ENCODE results near the gene HOXC6.

HOXC6 gene

DNA sequence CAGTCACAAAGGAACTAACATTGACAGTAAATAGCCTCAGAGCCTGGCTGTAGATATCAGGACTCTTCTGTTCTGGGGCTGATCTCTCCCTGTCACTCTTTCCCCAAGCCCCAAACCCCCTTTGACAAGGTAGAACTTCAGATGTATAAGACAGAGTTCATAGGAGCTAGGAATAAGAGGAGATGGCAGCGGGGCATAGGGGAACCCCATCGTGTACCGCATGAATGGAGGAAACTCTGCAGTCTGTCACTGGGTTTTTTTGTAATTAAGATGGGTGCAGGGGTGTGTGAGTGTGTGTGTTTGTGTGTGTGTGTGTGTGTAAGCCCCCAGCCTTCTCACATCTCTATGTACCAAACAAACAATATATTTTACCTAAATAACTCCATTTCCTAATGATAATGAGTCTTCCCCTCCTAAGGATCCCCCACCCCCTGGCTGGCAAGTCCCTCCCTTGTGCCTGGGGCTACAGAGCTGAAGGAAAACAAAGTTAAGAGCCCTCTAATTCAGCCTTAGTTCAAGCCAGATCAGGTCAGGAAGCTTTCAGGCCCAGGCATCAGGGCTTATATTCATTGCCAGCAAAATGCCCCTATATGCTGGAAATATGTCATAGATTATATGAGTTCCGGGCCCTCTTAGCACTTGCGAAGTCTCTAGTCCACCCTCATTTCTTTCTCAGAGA lies 16.3 kb downstream of the HOXC6 start:
- DNase-seq = no peak

DNA sequence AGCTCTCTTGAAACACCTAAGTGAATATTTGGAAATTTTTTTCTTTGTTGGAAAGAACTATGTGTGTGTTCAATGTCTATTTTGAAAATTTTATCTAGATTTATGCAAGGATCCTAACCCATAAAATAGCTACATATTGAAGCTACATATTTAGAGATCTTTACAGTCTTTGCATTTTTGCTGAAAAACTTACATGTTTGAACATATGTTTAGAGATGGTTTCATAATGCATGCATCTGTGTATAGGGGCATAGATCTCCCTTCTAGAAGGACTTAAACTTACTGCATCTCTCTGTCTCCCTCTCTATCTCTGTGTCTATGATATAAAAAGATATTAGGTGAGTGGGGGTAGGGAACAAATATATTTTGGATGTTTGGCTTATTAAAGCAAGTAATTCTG lies 17.2 kb downstream of the HOXC6 start:
- DNase-seq = no peak

DNA sequence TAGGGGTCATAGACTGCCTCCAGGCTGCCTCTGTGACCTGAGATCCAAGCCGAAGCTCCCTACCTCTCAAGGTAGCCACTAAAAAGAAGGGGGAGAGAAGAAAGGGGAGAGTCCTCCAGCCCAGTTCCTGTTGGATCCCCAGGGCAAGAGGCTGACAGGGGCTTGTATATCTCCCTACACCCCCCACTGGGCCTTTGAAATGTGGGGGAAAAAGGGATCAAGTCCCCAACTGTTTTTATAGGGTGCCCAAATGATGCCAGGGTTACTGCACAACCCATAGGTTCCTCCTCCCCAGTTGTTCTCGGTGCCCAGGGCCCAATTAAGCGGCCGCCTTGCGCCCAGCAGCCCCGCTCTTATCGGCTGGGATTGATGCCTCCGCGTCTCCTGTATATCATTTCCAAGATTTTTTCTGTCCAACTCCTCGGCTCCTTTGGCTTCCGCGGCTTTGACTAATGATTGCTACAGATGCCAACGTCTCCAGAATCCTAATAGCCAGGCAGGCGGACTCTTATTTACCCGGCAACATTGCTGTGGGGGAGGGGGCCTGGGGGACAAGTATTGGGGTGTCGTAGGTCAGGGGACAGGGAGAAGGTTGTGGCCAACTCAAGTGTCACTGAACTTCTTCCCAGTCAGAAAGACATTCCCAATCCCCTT lies 17.8 kb downstream of the HOXC6 start:
- no peak for DNase-seq

DNA sequence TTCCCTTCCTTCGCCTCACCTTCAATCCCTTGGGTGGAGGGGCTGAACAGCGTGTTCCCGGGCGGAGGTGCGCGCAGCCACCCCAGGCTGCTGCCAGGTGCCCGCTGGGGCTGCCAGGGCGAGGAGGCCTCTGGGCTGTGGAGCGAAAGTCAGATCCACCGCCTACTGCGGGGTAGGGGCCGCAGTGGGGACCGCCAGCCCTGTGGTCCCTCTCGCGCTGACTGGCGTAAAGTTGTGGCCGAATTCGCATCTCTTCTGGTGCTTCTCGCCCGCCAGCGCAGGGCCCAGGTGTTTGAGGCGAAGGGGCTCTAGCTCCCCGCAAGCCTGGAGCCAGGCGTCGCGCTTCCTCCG lies 18.5 kb downstream of the HOXC6 start:
- no peak for DNase-seq

DNA sequence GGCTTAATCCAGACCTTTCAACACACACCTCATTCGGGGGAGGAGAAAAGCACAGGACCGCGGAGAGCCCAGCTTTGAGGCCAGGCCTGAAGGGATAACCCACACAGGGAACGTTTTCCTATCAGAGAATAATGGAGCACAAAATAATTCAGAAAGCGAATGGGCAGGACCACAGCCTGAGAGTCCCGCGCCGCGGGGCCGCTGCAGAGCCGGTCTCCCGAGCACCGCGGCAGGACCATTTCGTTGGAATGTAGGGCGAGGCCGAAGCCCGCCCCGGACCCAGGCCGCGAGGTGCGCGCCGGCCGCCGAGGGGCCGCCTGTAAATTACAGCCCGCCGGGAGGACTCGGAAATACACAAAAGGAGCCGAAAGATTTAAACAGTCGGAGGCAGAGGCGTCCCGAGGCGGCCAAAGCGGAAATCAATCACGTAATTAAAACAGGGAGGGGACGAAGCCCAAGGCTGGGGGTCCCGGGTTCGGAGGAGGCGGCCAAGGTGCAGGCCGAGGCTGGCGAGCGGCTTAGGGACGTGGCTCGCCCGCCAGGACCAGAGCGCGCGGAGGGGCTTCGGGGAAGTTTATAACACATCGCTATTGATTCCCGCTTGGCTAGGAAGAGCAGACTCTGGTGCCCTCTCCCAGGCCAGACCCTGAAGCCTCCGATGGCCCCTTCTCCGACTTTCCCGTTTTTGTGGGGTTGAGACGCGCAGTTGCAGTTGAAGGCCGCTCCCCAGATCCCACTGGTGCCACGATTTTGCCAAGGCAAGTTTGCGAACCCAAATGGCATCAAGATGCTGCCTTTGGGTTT lies 19.1 kb downstream of the HOXC6 start:
- DNase-seq = no peak

DNA sequence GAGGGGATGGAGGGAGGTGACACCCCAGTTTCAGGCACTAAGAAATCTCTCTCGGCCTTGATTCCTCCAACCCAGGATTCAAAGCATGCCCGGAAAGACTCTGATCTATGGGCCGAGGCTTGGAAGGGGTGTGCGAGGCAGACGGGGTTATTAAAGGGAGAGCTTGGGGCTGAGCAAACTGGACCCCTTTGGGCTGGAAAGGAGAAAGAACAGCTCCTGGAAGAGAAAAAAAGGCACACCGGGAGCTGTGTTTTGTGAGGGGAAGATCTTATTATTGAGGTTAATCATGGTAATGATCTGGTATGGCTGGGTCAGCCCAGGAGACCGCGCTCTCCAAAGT lies 19.7 kb downstream of the HOXC6 start:
- no peak for DNase-seq

DNA sequence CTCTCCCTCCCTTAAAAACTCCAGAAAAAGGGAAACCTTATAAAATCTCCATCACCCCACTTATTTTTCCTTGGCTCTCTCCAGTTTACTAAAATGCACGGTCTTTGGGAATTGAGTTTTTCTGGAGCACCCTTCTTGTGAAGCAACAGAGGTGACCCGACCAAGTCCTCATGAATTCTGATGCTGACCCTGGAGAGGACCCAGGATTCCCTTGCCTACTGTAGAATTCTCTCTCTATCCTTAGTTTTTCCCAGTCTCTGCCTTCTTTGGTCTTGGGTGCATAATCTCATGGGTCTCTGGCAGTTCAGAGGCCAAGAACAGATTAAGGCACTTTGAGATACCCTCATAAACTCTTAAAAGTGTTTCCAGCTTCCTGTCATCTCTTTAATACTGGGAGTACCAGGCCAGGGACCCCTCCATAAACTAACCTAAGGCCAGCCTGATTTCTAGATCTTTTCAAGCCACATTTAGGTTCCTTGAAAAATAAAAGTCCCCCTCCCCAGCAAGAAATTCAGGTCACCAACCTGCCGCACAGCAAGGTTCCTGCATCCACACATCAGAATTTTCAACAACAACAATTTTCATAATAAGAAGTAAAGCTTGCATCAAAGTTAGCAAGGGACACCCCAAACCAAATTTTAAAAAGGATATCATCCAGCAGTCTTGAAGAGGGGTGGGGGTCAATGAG lies 20.3 kb downstream of the HOXC6 start:
- no peak for DNase-seq

DNA sequence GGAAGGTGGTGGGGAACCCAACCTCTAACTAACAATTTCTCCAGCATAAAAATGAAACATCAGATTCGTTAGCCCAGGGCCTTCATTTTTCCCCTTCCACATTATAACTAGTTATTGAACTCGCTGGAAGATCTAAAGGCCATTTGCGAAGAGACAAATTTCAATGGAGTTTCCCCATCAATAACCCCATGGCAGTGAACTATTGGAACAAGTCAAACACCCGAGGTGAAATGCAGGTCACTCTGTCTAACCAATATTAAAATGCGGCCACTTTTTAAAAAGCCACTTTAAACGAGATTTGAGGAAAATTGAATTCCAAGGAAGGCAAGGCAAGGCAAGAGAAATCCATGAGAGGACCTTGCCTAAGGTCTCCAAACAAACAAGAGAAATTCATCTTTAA lies 20.9 kb downstream of the HOXC6 start:
- DNase-seq = no peak

DNA sequence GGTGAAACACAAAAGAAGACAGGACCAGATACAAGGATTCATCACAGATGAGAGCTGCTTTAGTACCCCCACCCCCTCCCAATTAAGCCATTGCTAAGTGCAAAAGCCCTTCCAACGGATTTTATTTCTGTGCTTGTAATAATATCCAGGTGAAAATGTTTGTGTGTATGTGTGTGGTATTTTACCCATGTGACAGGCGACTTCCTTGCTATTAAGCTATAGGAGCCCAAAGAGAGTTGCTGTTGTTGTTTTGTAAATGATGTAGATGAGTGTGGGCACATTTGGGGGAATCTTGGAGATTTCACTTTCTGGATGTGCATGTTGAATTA lies 22.2 kb downstream of the HOXC6 start:
- DNase-seq = no peak

DNA sequence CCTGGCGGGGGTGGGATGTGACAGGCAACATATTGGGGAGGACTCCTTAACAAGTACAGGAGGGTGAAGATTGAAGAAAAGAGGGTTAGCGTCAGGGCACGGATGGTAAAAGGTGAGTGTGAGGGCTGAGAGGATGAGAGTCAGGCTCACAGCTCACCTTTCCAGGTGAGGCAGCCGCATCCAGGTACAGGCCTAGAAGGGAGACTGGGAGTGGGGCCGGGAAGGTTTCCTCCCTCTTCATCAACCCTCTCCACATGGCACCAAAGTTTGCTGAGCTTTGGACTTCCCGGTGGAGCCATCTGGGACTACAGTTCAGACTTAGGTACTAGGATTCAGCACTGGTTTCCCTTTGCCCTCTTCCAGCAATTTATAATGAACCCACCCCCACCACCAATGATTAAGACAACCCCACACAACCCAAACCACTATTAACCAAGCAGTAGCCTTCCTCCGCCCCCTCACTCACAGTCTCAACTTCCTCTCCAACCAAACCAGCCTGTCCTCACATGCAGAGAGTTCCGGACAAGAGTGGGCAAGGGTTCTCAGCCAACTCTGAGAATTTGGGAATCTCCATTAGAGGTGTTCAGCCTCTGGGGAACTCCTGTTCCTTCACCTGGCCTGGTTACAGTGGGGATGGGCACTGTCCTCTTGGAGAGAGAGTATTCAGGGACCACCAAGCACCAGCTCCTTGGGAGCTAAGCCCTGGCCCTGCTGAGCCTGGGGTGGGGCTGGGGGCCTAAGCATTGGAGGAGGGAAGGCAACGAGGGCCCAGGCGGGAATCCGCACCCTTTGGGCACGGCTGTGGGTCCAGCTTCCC lies 23.0 kb downstream of the HOXC6 start:
- DNase-seq = no peak

DNA sequence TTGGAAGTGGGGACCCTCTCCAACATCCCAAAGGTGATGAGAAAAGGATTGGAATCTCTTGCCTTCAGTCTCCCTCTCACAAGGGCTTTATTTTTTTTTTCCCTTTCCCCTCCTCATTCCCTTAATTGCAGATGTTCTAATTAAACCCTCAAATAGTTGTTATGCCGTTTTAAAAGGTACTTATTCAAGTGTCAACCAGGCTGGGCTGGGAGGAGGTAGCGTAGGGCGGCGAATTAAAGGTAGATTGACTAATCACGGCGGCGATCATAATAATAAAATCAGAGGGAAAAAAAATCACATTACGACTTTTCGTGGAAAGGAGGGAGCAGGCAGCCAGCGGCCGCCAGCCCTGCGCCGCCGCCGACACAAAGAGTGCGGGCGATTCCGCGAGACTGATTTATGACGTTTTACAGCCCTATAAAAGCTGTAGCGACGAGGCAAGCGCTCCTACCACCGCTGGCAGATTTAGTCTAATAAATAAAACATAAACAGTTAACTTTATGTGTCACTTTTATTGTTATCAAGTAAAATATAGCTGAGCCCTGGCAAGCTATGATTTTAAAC lies 23.7 kb downstream of the HOXC6 start:
- no peak for DNase-seq

DNA sequence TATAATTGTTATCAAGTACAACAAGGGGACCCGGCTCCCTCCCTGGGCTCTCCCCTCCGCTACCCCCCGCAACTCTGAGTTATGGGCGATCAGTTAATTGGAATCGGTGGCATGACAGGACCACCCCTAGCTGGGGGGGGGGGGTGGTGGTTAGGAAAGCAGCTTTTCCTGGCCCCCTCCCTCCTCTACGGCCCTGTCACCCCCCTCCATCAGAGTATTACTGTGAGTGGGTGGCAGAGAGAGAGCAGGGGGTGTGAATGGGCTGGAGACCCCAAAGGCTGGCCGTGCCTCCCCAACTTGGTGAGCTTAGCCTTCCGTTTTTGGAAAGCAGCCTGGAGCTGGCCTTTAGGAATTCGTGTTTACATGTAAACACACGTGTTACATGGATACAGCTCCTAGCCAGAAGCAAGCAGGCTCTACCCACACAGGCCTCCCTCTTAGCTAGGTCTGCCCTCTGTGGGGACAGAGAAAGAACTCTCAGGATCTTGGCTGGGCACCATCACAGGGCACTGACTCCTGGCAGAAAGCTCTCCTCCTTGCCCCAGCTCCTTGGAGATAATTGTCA lies 24.3 kb downstream of the HOXC6 start:
- DNase-seq = no peak

DNA sequence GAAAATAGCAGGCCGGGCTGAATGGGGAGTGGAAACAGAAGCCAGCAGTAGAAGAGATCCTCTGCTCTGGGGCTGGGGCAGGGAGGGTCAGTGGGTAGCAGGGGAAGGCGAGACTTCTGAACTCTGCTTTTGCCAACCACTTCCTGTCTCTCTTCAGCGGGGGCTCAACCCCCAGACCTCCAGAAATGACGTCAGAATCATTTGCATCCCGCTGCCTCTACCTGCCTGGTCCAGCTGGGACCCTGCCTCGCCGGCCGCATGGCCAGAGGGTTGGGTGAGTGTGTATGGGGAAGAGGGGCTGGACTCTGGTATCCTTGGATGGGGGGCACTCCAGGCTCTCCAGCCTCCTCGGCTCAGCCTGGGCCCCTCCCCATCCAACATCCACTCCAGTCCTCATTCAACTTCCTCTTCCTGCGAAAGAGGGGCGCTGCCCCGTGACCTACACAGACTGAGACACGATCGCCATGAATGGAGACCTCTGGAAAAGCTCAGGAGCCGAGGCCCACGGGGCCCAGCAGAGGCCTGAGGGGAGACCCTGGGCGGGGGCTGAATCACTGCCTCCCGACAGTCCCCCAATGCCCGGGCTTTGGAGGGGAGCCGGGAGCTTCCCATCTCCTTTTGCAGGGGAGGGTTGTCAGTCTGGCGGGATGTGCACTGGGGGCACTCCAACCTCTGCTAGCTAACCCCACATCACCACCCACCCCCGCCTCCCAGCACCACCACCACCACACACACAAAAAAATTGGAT lies 24.9 kb downstream of the HOXC6 start:
- DNase-seq = no peak

DNA sequence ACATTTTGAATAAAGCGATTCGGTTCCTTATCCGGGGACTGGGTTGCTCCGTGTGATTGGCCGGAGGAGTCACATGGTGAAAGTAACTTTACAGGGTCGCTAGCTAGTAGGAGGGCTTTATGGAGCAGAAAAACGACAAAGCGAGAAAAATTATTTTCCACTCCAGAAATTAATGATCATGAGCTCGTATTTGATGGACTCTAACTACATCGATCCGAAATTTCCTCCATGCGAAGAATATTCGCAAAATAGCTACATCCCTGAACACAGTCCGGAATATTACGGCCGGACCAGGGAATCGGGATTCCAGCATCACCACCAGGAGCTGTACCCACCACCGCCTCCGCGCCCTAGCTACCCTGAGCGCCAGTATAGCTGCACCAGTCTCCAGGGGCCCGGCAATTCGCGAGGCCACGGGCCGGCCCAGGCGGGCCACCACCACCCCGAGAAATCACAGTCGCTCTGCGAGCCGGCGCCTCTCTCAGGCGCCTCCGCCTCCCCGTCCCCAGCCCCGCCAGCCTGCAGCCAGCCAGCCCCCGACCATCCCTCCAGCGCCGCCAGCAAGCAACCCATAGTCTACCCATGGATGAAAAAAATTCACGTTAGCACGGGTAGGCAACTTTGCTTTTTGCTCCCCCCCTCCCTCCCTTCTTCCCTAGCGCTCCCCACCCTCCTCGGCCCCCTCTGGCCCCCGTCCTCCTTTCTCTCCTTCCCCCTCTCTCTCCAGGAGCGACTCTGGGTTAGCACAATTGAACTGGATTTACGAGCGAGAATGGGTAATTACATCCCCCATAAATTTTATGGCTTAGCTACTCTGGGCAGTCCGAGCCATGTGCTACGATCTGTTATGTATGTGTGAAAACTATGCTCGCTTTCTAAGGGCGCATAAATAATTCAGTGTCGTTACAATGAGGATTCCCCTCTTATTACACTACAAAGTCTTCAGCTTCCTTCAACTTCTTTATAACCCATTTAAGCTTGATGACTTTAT lies 25.8 kb downstream of the HOXC6 start, which contains the start of gene HOXC4:
TSS of gene HOXC4 (plus strand) at position 85 of the 991 bp plus-strand sequence. CDS start at position 173, 88 bp downstream.
- DNase-seq = peak; percentile 44

DNA sequence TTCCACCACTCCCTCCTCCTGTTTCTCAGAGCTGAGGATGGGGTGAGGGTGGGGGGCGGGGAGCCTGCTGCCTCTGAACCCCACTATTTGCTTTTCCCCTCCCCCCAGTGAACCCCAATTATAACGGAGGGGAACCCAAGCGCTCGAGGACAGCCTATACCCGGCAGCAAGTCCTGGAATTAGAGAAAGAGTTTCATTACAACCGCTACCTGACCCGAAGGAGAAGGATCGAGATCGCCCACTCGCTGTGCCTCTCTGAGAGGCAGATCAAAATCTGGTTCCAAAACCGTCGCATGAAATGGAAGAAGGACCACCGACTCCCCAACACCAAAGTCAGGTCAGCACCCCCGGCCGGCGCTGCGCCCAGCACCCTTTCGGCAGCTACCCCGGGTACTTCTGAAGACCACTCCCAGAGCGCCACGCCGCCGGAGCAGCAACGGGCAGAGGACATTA lies 26.5 kb downstream of the HOXC6 start:
- no peak for DNase-seq

DNA sequence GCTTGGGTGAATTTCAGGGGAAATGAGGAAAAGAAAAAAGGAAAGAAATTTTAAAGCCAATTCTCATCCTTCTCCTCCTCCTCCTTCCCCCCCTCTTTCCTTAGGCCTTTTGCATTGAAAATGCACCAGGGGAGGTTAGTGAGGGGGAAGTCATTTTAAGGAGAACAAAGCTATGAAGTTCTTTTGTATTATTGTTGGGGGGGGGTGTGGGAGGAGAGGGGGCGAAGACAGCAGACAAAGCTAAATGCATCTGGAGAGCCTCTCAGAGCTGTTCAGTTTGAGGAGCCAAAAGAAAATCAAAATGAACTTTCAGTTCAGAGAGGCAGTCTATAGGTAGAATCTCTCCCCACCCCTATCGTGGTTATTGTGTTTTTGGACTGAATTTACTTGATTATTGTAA lies 27.3 kb downstream of the HOXC6 start:
- no peak for DNase-seq

DNA sequence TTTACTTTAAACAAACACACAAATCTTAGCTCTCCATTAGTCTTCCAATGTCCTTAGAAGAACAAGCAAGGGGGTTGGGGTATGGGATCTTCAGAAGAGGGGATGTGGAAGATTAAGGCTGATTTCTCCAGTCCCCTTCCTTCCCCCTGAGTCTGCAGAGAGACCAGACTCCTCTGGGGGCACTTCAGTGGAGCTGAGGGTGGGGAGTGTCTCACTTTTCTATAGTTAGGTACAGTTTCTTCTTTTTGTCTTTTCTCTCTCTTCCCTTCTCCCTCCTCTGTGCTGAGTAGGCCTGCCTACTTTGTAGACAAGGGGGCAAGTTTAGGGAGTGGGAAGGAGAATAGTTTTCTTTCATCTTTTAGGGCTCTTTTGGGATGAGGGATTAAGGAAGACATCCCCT lies 27.9 kb downstream of the HOXC6 start:
- no peak for DNase-seq

DNA sequence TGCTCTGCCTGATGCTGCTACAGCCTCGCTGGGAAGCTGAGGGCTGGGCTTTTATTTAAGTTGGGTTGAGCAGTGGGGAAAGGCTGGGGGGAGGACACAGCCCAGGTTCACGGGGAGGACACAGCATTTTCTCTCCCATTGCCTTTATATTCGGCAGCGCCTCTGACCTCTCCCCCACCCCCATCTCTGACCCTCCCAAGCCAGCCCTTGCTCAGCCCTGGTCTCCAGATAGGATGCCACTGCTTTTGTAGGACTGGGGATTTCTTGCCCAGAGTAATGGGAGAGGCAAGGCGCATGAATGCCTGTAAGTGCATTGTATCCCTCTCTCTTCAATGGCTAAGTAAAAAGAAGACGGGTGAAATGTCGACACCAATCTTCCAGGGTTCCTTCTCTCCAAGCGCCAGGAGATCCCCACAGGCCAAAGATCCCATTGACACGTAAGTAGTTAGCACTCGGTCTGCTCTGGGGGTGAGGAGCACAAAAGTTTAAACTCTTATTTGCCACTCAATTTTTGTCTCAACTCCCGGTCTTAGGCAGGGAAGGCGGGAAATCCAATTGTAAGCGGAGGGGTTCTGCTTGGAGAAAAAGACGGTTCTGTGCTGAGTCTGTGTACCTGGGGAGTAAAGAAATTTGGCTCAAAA lies 30.0 kb downstream of the HOXC6 start:
- DNase-seq = no peak

DNA sequence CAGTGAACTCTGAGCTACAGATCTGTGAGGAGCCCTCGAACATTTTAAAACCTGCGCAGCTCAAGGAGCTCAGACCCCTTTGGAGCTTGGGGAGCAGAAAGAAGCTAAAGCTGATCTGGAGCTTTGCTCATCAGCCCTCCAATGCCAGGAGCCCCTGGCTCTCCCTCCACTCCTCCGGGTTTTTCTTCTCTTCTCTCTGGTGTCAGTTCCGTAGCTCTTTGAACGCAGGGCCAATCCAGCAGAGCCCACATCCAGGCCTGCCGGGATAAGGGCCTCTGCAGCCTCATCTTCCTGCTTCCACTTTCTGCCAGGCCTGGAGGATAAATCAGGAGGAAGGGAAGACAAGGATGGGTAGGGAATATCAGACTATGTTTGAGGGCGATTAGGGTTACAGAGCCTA lies 31.4 kb downstream of the HOXC6 start:
- no peak for DNase-seq

Data from NCI-H446 treated with DMSO at 0.1 percent for 48 hours (cell line).